K562 (cell line): Measurements from ENCODE around the gene CARS2. TPM values are rescaled to one million over a fixed set of nuclear protein-coding genes. Genes with fewer than 3 reads are reported as not detected.

Experiments used
- ATAC-seq: fragments of 200-7000 bp; cut with Tn5 transposase; 3 replicates; pipeline ENCODE4 v1.9.1; 2020; ENCODE audit warnings: moderate library complexity
- BruUV-seq: library from RNA; stranded (reverse); fragments of 400-500 nt; replicated peaks from 2 replicates; lab custom pipeline; 2021; lab: Mats Ljungman, UMichigan
- CTCF ChIA-PET: fragments of 300-600 bp; formaldehyde crosslinking; extraction: SDS; loops from one replicate; lab custom pipeline; 2021; ENCODE audit warnings: low intra/inter-chr PET ratio; lab: Yijun Ruan, JAX
- POLR2A ChIA-PET: fragments of 300-600, 350-650 bp; sonication (Branson Sonifier 250); formaldehyde crosslinking; extraction: SDS; loops from one replicate; lab custom pipeline; 2021; ENCODE audit warnings: antibody characterized with exemption, inconsistent platforms; lab: Yijun Ruan, JAX
- DNase-seq, 4 experiments: peaks; one replicate each; pipeline versions ENCODE4 v3.0.0 to v3.0.0-alpha.2; 2011 to 2018; ENCODE audit warnings: low spot score in 3 of 4, mixed read lengths in 3 of 4; ENCODE audit errors: extremely low read depth in 1 of 4
- FAIRE-seq: peaks from 2 replicates; lab custom pipeline; 2011; peaks lifted over from hg19 to GRCh38; lab: Jason Lieb, UNC
- H2AFZ ChIP-seq: 2 replicates; pipeline ENCODE4 v1.6.0; 2011; ENCODE audit warnings: low read depth, low read length, control low read depth, inconsistent platforms
- H3K27ac ChIP-seq: fragments of 200-600 bp; 3 replicates; pipeline ENCODE4 v1.8.0; 2011; ENCODE audit warnings: low read depth, mild to moderate bottlenecking, control low read depth, inconsistent platforms, low read length, moderate library complexity, mixed read lengths; ENCODE audit errors: extremely low read depth
- H3K27me3 ChIP-seq, 2 experiments: fragments of 300-600 bp in 1 of 2; 2 replicates in 1 of 2; 3 replicates in 1 of 2; pipeline versions ENCODE4 v1.6.0 to v1.8.0; 2011; ENCODE audit warnings: inconsistent platforms in 2 of 2, low read length in 2 of 2, mild to moderate bottlenecking in 1 of 2, mixed read lengths in 1 of 2, moderate library complexity in 1 of 2; ENCODE audit not compliant: control insufficient read depth in 2 of 2, insufficient read depth in 2 of 2
- H3K36me3 ChIP-seq: fragments of 300-600 bp; 3 replicates; pipeline ENCODE4 v1.8.0; 2011; ENCODE audit warnings: mild to moderate bottlenecking, low read length, inconsistent platforms; ENCODE audit not compliant: control insufficient read depth, insufficient read depth
- H3K4me1 ChIP-seq, 2 experiments: fragments of 200-600 bp in 1 of 2; replicated peaks in 1 of 2; 2 replicates in 1 of 2; 3 replicates in 1 of 2; pipeline versions ENCODE4 v1.5.1 to v1.8.0; 2011; ENCODE audit warnings: inconsistent platforms in 2 of 2, low read length in 2 of 2, mild to moderate bottlenecking in 1 of 2, mixed read lengths in 1 of 2, moderate library complexity in 1 of 2; ENCODE audit not compliant: control insufficient read depth in 2 of 2, insufficient read depth in 2 of 2
- H3K4me2 ChIP-seq: 2 replicates; pipeline ENCODE4 v1.6.1; 2011; ENCODE audit warnings: low read length, control low read depth, inconsistent platforms, mixed read lengths; ENCODE audit not compliant: insufficient read depth
- H3K4me3 ChIP-seq: fragments of 200-600 bp; sonication (generic), shearing (Covaris generic); 2 replicates; pipeline ENCODE4 v1.5.1; 2016; ENCODE audit warnings: control low read depth, inconsistent platforms
- H3K79me2 ChIP-seq: fragments of 200-600 bp; 3 replicates; pipeline ENCODE4 v1.8.0; 2011; ENCODE audit warnings: low read length, inconsistent platforms; ENCODE audit not compliant: control insufficient read depth, insufficient read depth
- H3K9ac ChIP-seq, 2 experiments: 2 replicates each; pipeline versions ENCODE4 v1.6.0 to v1.6.1; 2011; ENCODE audit warnings: low read depth in 2 of 2, low read length in 2 of 2, control low read depth in 1 of 2, inconsistent platforms in 1 of 2, mild to moderate bottlenecking in 1 of 2, mixed read lengths in 1 of 2; ENCODE audit not compliant: insufficient read depth in 1 of 2
- H3K9me1 ChIP-seq: one replicate; pipeline ENCODE4 v1.6.0; 2011; ENCODE audit warnings: inconsistent platforms, mild to moderate bottlenecking, low read length, moderate library complexity; ENCODE audit not compliant: control insufficient read depth, insufficient read depth
- H3K9me3 ChIP-seq: replicated peaks from 2 replicates; pipeline ENCODE4 v1.5.1; 2011; ENCODE audit warnings: low read depth, low read length, inconsistent platforms; ENCODE audit not compliant: control insufficient read depth, insufficient read depth
- H4K20me1 ChIP-seq: replicated peaks from 2 replicates; pipeline ENCODE4 v1.6.1; 2011; ENCODE audit warnings: low read length, inconsistent platforms, mixed read lengths; ENCODE audit not compliant: control insufficient read depth, insufficient read depth
- COPS2 ChIP-seq: fragments of 450-650 bp; conservative IDR thresholded peaks from 2 replicates; pipeline ENCODE4 v1.6.1; 2016; ENCODE audit warnings: mild to moderate bottlenecking, moderate library complexity
- DMBX1 ChIP-seq: fragments of 250-450 bp; sonication (Bioruptor Pico); IDR thresholded peaks from 2 replicates; pipeline ENCODE4 v1.8.0; 2022; ENCODE audit warnings: inconsistent platforms, mild to moderate bottlenecking, moderate library complexity, borderline replicate concordance
- HEY1 ChIP-seq: fragments of 250-450 bp; sonication (Bioruptor Pico); IDR thresholded peaks from 2 replicates; pipeline ENCODE4 v1.5.0; 2020; ENCODE audit warnings: mild to moderate bottlenecking, moderate library complexity, borderline replicate concordance
- KAT7 ChIP-seq: sonication (generic); formaldehyde crosslinking; IDR thresholded peaks from 2 replicates; pipeline ENCODE4 v1.8.0; 2022; ENCODE audit warnings: missing genetic modification reagents, mild to moderate bottlenecking, borderline replicate concordance
- OTX1 ChIP-seq: fragments of 450-650 bp; formaldehyde crosslinking; IDR thresholded peaks from 2 replicates; pipeline ENCODE4 v1.4.0; 2022; ENCODE audit warnings: mild to moderate bottlenecking
- RBFOX2 ChIP-seq: fragments of 200-400 bp; formaldehyde crosslinking; IDR thresholded peaks from 2 replicates; pipeline ENCODE4 v1.6.1; 2017; ENCODE audit warnings: low read depth, mild to moderate bottlenecking, low read length, moderate library complexity
- ZNF699 ChIP-seq: fragments of 250-450 bp; sonication (Bioruptor Pico); IDR thresholded peaks from 2 replicates; pipeline ENCODE4 v1.8.0; 2021; ENCODE audit warnings: mild to moderate bottlenecking, moderate library complexity; ENCODE audit not compliant: insufficient replicate concordance
- WGBS: fragments of 100-300 bp; shearing (Covaris generic); methylation state at CpG from one replicate; pipeline ENCODE4 v1.1.6; 2016; ENCODE audit warnings: low coverage, mixed read lengths; ENCODE audit not compliant: insufficient coverage; ENCODE audit errors: missing lambda C conversion rate; 5-methylcytosine and 5-hydroxymethylcytosine counted together
- in situ Hi-C: fragments of 300-500 bp; cut with MboI; formaldehyde crosslinking; loops from 4 replicates; pipeline ENCODE4 v1.15.0; 2018; ENCODE audit warnings: inconsistent platforms, mixed read lengths
- intact Hi-C: fragments of 100-400 bp; cut with micrococcal nuclease; formaldehyde crosslinking; loops from 2 replicates; pipeline ENCODE4 v1.14.2; 2022
- polyA plus RNA-seq, 8 experiments: library from polyadenylated mRNA; depleted of rRNA in 4 of 8; stranded (reverse) in 5 of 8; unstranded in 3 of 8; fragments of >200 nt; fragmentation: Nextera tagmentation in 2 of 8; fragmentation: Illumina TruSeq in 1 of 8; extraction: Ambion mirVana in 2 of 8; extraction: Trizol in 1 of 8; gene quantifications; 2 replicates each; pipeline versions ENCODE4 v1.2.1 to v1.2.3, GENCODE V29; 2011 to 2014; ENCODE audit warnings: inconsistent platforms in 1 of 8, missing spikeins in 1 of 8
- total RNA-seq, 7 experiments: library from RNA; depleted of rRNA in 6 of 7; stranded (reverse); fragments of >200 nt in 6 of 7; fragmentation: Illumina TruSeq in 2 of 7; extraction: Trizol in 2 of 7; gene quantifications; 2 replicates each; pipeline versions ENCODE4 v1.2.1 to v1.2.3, GENCODE V29; 2011 to 2021; ENCODE audit warnings: low replicate concordance in 1 of 7
- TF ChIP-seq, protein P1 (sequence below), 2 experiments: fragments of 450-650 bp in 1 of 2; sonication (generic) in 1 of 2; formaldehyde crosslinking in 1 of 2; IDR thresholded peaks; 2 replicates each; pipeline versions ENCODE4 v1.7.1 to v1.9.0; 2016 to 2022; ENCODE audit warnings: inconsistent platforms in 1 of 2, mild to moderate bottlenecking in 1 of 2, missing genetic modification reagents in 1 of 2
- TF ChIP-seq, protein P2 (sequence below): sonication (generic); formaldehyde crosslinking; IDR thresholded peaks from 2 replicates; pipeline ENCODE4 v1.9.0; 2022; ENCODE audit warnings: mild to moderate bottlenecking, missing genetic modification reagents

The CARS2 gene
- total and polyA plus RNA-seq, 9 of the 15 experiments (the other 6 are each of a cell fraction or from before 2014, with no cell fraction given) = 1.7 to 37.4 (median 30.5) TPM

DNA sequence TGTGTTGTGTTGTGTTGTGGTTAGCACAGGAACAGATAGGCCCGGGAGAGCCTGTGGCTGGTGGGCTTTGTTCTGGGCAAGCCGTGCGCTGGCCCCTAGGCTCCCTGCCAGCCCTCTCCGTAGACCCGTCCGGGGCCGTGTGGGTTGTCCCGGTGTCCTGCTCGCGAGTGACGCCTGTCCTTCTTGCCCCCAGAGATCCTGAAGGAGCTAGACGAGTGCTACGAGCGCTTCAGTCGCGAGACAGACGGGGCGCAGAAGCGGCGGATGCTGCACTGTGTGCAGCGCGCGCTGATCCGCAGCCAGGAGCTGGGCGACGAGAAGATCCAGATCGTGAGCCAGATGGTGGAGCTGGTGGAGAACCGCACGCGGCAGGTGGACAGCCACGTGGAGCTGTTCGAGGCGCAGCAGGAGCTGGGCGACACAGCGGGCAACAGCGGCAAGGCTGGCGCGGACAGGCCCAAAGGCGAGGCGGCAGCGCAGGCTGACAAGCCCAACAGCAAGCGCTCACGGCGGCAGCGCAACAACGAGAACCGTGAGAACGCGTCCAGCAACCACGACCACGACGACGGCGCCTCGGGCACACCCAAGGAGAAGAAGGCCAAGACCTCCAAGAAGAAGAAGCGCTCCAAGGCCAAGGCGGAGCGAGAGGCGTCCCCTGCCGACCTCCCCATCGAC lies 13.3 kb upstream of the CARS2 start:
- ATAC-seq = no peak
- peaks cover 2 to 19% of the 10 kb centered on the region in 2 experiments; a peak in 2 of 5 replicates for H3K4me1 ChIP-seq
- no peak overlapping the region for H3K4me3 ChIP-seq
- no peak for DNase-seq
- no peak overlapping the region for H2AFZ ChIP-seq
- no TSS peak for BruUV-seq
- no peak for FAIRE-seq
- H3K79me2 ChIP-seq = peaks cover 54% of the 10 kb centered on the region
- no peak overlapping the region for H3K4me2 ChIP-seq
- 96% methylated on average over 3 of the region's 61 CpGs for WGBS
- no peaks in the 10 kb centered on the region for H3K9me3 ChIP-seq
- no peak overlapping the region for H3K9ac ChIP-seq
- POLR2A ChIA-PET = interaction anchor here (1.4 kb wide), 1 partner anchor 9 kb away, joined by 5 read pairs; no protein-coding TSS in a partner anchor
- H4K20me1 ChIP-seq = peaks cover 8% of the 10 kb centered on the region; the same call in 1 of the 2 replicates
- peaks cover 22% of the 10 kb centered on the region; the same call in 2 of the 3 replicates for H3K36me3 ChIP-seq
- H3K27me3 ChIP-seq = no peaks in the 10 kb centered on the region
- H3K9me1 ChIP-seq = no peaks in the 10 kb centered on the region
- in situ Hi-C loops (no loop called here), intact Hi-C loops (loop anchor here (10.0 kb wide), 2 partner anchors 96 to 264 kb away; no protein-coding TSS in a partner anchor)
- no peak overlapping the region for H3K27ac ChIP-seq
- CTCF ChIA-PET = no interaction called here
- TF ChIP-seq DMBX1 (CRISPR knock-in tag) = no peak
- TF ChIP-seq COPS2 = no peak
- TF ChIP-seq, protein P1, sequence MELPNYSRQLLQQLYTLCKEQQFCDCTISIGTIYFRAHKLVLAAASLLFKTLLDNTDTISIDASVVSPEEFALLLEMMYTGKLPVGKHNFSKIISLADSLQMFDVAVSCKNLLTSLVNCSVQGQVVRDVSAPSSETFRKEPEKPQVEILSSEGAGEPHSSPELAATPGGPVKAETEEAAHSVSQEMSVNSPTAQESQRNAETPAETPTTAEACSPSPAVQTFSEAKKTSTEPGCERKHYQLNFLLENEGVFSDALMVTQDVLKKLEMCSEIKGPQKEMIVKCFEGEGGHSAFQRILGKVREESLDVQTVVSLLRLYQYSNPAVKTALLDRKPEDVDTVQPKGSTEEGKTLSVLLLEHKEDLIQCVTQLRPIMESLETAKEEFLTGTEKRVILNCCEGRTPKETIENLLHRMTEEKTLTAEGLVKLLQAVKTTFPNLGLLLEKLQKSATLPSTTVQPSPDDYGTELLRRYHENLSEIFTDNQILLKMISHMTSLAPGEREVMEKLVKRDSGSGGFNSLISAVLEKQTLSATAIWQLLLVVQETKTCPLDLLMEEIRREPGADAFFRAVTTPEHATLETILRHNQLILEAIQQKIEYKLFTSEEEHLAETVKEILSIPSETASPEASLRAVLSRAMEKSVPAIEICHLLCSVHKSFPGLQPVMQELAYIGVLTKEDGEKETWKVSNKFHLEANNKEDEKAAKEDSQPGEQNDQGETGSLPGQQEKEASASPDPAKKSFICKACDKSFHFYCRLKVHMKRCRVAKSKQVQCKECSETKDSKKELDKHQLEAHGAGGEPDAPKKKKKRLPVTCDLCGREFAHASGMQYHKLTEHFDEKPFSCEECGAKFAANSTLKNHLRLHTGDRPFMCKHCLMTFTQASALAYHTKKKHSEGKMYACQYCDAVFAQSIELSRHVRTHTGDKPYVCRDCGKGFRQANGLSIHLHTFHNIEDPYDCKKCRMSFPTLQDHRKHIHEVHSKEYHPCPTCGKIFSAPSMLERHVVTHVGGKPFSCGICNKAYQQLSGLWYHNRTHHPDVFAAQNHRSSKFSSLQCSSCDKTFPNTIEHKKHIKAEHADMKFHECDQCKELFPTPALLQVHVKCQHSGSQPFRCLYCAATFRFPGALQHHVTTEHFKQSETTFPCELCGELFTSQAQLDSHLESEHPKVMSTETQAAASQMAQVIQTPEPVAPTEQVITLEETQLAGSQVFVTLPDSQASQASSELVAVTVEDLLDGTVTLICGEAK (IDR thresholded peaks at IDR 0.05) = no peak
- TF ChIP-seq, protein P1 (CRISPR knock-in tag; IDR thresholded peaks at IDR 0.05) = no peak
- no peak for TF ChIP-seq KAT7
- no peak for TF ChIP-seq HEY1
- TF ChIP-seq, protein P2, sequence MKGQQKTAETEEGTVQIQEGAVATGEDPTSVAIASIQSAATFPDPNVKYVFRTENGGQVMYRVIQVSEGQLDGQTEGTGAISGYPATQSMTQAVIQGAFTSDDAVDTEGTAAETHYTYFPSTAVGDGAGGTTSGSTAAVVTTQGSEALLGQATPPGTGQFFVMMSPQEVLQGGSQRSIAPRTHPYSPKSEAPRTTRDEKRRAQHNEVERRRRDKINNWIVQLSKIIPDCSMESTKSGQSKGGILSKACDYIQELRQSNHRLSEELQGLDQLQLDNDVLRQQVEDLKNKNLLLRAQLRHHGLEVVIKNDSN (CRISPR knock-in tag) = no peak
- no peak for TF ChIP-seq OTX1 (CRISPR knock-in tag)
- TF ChIP-seq ZNF699 (CRISPR knock-in tag) = no peak
- peak; percentile 46 for TF ChIP-seq RBFOX2
